Smooth muscle cell (in vitro differentiated cells): Measurements from ENCODE around the gene NINL. TPM values are rescaled to one million over a fixed set of nuclear protein-coding genes. Genes with fewer than 3 reads are reported as not detected.
A peak's percentile ranks its signal among the peaks of the same experiment; 100 is the strongest.

ENCODE experiments used
- DNase-seq: peaks from one replicate; lab custom pipeline; 2025; ENCODE audit not compliant: unreplicated experiment; lab: John Stamatoyannopoulos, UW
- H2AFZ ChIP-seq: fragments of 200-600 bp; sonication (generic); 2 replicates; pipeline ENCODE4 v1.6.0; 2016; ENCODE audit warnings: antibody characterized with exemption, low read depth, mild to moderate bottlenecking
- H3F3A ChIP-seq: fragments of 200-600 bp; sonication (generic); 2 replicates; pipeline ENCODE4 v1.6.0; 2017; ENCODE audit warnings: antibody characterized with exemption, low read depth
- H3K27ac ChIP-seq: fragments of 200-600 bp; sonication (generic); 2 replicates; pipeline ENCODE4 v1.5.1; 2016; ENCODE audit warnings: low read depth, mild to moderate bottlenecking
- H3K27me3 ChIP-seq: fragments of 200-600 bp; sonication (generic); 2 replicates; pipeline ENCODE4 v1.6.1; 2016; ENCODE audit warnings: low read depth, mild to moderate bottlenecking
- H3K36me3 ChIP-seq: fragments of 200-600 bp; sonication (generic); 2 replicates; pipeline ENCODE4 v1.5.1; 2016; ENCODE audit warnings: low read depth
- H3K4me1 ChIP-seq: fragments of 200-600 bp; sonication (generic); 2 replicates; pipeline ENCODE4 v1.5.1; 2016; ENCODE audit warnings: low read depth
- H3K4me2 ChIP-seq: fragments of 200-600 bp; sonication (generic); 2 replicates; pipeline ENCODE4 v1.6.0; 2016; ENCODE audit warnings: mild to moderate bottlenecking
- H3K4me3 ChIP-seq: fragments of 200-600 bp; sonication (generic); 2 replicates; pipeline ENCODE4 v1.5.1; 2016; ENCODE audit warnings: mild to moderate bottlenecking
- H3K79me2 ChIP-seq: fragments of 200-600 bp; sonication (generic); 2 replicates; pipeline ENCODE4 v1.6.0; 2016; ENCODE audit warnings: low read depth, mild to moderate bottlenecking
- H3K9ac ChIP-seq: fragments of 200-600 bp; sonication (generic); 2 replicates; pipeline ENCODE4 v1.6.0; 2016; ENCODE audit warnings: low read depth
- H3K9me3 ChIP-seq: fragments of 200-600 bp; sonication (generic); replicated peaks from 2 replicates; pipeline ENCODE4 v1.5.1; 2016; ENCODE audit warnings: low read depth
- H4K20me1 ChIP-seq: fragments of 200-600 bp; sonication (generic); 2 replicates; pipeline ENCODE4 v1.6.0; 2016; ENCODE audit warnings: low read depth
- CTCF ChIP-seq: fragments of 200-600 bp; sonication (generic); IDR thresholded peaks from 2 replicates; pipeline ENCODE4 v1.5.1; 2017; ENCODE audit warnings: borderline replicate concordance, mild to moderate bottlenecking, antibody characterized with exemption; ENCODE audit not compliant: insufficient read depth, poor library complexity, severe bottlenecking
- WGBS: methylation state at CpG from one replicate; pipeline ENCODE4 v1.1.7; 2016; ENCODE audit warnings: low lambda C conversion rate; 5-methylcytosine and 5-hydroxymethylcytosine counted together
- polyA plus RNA-seq: library from polyadenylated mRNA; unstranded; fragments of >200 nt; fragmentation: Nextera tagmentation; extraction: Ambion mirVana; gene quantifications from 2 replicates; pipeline ENCODE4 v1.2.1, GENCODE V29; 2016
- total RNA-seq: library from RNA; depleted of rRNA; stranded (reverse); fragments of >200 nt; gene quantifications from 2 replicates; pipeline ENCODE4 v1.2.3, GENCODE V29; 2014

NINL gene
- total and polyA plus RNA-seq, 2 experiments from 2014 or later = 10.7 to 12.2 TPM

- peaks cover 29% of the 10 kb centered on the region for H3K79me2 ChIP-seq
- no peak overlapping the region for H3K4me2 ChIP-seq
- H3K9ac ChIP-seq = no peak overlapping the region
- H3K4me1 ChIP-seq = peaks cover 27% of the 10 kb centered on the region
- H3K27me3 ChIP-seq = no peaks in the 10 kb centered on the region
- H4K20me1 ChIP-seq = peaks cover 100% of the 10 kb centered on the region
- no peaks in the 10 kb centered on the region for H3K9me3 ChIP-seq
- H3K36me3 ChIP-seq = no peaks in the 10 kb centered on the region
- no peak for DNase-seq
- no peak overlapping the region for H3K4me3 ChIP-seq
- no peak overlapping the region for H2AFZ ChIP-seq
- 59% methylated on average over 3 of the region's 3 CpGs for whole genome bisulfite sequencing
- no peak for TF ChIP-seq CTCF
- no peak overlapping the region for H3K27ac ChIP-seq
- H3F3A ChIP-seq = peaks cover 23% of the 10 kb centered on the region
Measured at GRCh38 chr20:25547999-25548398, 37.3 kb downstream of the NINL start.

GRCh38 chr20:25547063-25547462 is 38.3 kb downstream of the NINL start:
- no peak overlapping the region for H3K27ac ChIP-seq
- H3K4me1 ChIP-seq = peaks cover 27% of the 10 kb centered on the region
- no peak overlapping the region for H3K9ac ChIP-seq
- no peaks in the 10 kb centered on the region for H3K9me3 ChIP-seq
- no peak overlapping the region for H3K4me2 ChIP-seq
- H3K79me2 ChIP-seq = peaks cover 28% of the 10 kb centered on the region
- WGBS = 74% methylated on average over 4 of the region's 4 CpGs
- H3K27me3 ChIP-seq = no peaks in the 10 kb centered on the region
- no peak overlapping the region for H2AFZ ChIP-seq
- H4K20me1 ChIP-seq = peaks cover 100% of the 10 kb centered on the region
- H3K36me3 ChIP-seq = no peaks in the 10 kb centered on the region
- DNase-seq = no peak
- peaks cover 23% of the 10 kb centered on the region for H3F3A ChIP-seq
- no peak for TF ChIP-seq CTCF
- H3K4me3 ChIP-seq = no peak overlapping the region

GRCh38 chr20:25546048-25546447 is 39.3 kb downstream of the NINL start:
- Histone ChIP-seq H3K4me1 (peaks cover 22% of the 10 kb centered on the region), H3K9me3 (no peaks in the 10 kb centered on the region), H3K4me3 (no peak overlapping the region), H3K27ac (no peak overlapping the region), H3K4me2 (no peak overlapping the region), H3K36me3 (no peaks in the 10 kb centered on the region), H2AFZ (no peak overlapping the region), H3K9ac (no peak overlapping the region), H3F3A (peaks cover 23% of the 10 kb centered on the region), H3K27me3 (no peaks in the 10 kb centered on the region), H4K20me1 (peaks cover 100% of the 10 kb centered on the region), H3K79me2 (peaks cover 35% of the 10 kb centered on the region)
- no peak for DNase-seq
- WGBS = 63% methylated on average over 4 of the region's 4 CpGs
- no peak for TF ChIP-seq CTCF

GRCh38 chr20:25545171-25545570 is 40.2 kb downstream of the NINL start:
- H3K27me3 ChIP-seq = no peaks in the 10 kb centered on the region
- H3F3A ChIP-seq = peaks cover 23% of the 10 kb centered on the region
- peak overlapping the region; percentile 47 for H3K4me2 ChIP-seq
- H4K20me1 ChIP-seq = peaks cover 100% of the 10 kb centered on the region
- no peak for TF ChIP-seq CTCF
- DNase-seq = no peak
- no peak overlapping the region for H3K4me3 ChIP-seq
- no peaks in the 10 kb centered on the region for H3K9me3 ChIP-seq
- peak overlapping the region; percentile 77 for H3K27ac ChIP-seq
- WGBS = 40% methylated on average over 3 of the region's 3 CpGs
- H3K4me1 ChIP-seq = peaks cover 14% of the 10 kb centered on the region
- peaks cover 35% of the 10 kb centered on the region for H3K79me2 ChIP-seq
- H3K36me3 ChIP-seq = no peaks in the 10 kb centered on the region
- no peak overlapping the region for H2AFZ ChIP-seq
- no peak overlapping the region for H3K9ac ChIP-seq
